HG02973 (cell line): Measurements from ENCODE around the gene MRPL3.

Experiments
- ATAC-seq: cut with Tn5 transposase; IDR thresholded peaks from one replicate; pipeline ENCODE4 v1.9.1; 2021; ENCODE audit warnings: moderate library complexity; ENCODE audit not compliant: unreplicated experiment

MRPL3 gene

DNA sequence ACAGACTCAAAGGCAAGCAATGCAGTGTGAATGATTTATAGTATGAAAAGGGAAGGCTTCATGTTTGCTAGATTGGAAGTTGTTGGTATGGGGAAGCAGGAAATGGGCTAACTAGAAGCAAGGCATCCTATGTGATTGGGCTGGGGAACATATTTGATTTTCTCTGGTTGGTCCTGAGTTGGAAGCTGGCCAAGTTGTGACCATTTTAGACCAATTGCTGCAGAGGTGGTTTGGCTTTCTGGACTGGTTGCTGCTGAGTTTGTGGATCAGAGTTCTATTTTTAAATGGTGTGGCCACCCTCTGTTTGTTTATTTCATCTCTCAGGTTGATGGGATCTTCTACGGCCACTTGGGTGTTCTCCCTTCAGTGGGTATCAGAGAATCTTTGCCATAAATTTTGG, 81.5 kb downstream of the MRPL3 start:
- ATAC-seq, result no peak

DNA sequence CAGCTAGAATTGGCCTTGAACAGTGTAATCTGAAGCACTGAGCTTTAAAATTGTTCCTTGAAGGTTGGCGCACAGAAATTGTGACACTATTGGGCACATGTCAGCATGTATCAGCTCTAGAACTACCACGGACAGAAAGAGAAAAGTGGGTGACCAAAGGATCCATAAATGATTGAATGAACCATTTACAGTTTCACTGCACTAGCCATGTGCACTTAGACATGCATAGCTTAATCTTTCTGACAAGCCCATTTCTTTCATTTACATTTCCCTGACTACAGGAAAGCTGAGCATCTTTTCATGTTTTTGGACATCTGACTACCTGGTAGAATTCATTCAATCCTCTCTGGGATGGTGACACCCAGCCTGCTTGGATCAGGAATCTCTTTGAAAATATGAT, 85.0 kb downstream of the MRPL3 start:
- no peak for ATAC-seq
